Measurements from ENCODE around the gene PLPPR1.

DNA sequence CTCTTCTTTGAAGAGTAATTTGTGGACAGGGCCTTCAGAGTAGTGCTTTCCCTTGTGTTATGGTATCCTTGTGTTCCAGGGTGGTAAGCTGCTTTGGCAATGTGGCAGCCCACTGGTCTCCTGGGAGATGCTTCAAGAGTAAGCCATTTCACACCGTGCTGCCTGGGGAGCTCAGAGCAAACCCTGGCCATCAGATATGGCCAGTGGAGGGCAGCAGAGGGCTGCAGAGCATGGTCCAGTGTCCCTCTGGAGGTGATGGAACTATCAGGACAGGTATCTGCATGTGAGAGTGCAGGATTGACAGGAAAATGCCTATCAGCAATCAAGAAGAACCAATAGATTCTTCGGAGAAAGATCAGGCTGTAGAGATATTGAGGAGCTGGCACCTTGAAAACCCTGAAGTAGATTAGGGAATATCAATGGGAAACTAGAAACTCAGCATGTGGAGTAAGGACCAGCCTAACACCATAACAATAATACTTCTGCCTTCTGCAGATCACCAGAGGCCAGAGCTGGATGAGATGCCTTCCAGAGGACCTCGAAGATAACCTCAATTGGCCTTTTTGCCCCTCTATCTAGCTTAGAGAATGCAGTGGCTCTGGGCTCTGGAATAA, 90.8 kb downstream of the PLPPR1 start:
- TF ChIP-seq, protein P1, sequence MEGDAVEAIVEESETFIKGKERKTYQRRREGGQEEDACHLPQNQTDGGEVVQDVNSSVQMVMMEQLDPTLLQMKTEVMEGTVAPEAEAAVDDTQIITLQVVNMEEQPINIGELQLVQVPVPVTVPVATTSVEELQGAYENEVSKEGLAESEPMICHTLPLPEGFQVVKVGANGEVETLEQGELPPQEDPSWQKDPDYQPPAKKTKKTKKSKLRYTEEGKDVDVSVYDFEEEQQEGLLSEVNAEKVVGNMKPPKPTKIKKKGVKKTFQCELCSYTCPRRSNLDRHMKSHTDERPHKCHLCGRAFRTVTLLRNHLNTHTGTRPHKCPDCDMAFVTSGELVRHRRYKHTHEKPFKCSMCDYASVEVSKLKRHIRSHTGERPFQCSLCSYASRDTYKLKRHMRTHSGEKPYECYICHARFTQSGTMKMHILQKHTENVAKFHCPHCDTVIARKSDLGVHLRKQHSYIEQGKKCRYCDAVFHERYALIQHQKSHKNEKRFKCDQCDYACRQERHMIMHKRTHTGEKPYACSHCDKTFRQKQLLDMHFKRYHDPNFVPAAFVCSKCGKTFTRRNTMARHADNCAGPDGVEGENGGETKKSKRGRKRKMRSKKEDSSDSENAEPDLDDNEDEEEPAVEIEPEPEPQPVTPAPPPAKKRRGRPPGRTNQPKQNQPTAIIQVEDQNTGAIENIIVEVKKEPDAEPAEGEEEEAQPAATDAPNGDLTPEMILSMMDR (IDR thresholded peaks at IDR 0.05), result peak; percentile 93
- no peak for TF ChIP-seq ZFX (IDR thresholded peaks at IDR 0.05; ENCODE audit: borderline replicate concordance)
